Endodermal cell (in vitro differentiated cells): Measurements from ENCODE around the gene POM121L2. TPM values are rescaled to one million over a fixed set of nuclear protein-coding genes. Genes with fewer than 3 reads are reported as not detected.
A peak's percentile ranks its signal among the peaks of the same experiment; 100 is the strongest.

Experiments
- DNase-seq: peaks from one replicate; pipeline ENCODE4 v3.0.0-alpha.2; 2017
- H3K27ac ChIP-seq: 2 replicates; pipeline ENCODE4 v1.5.1; 2013; ENCODE audit warnings: mild to moderate bottlenecking, low read depth, low read length, moderate library complexity
- H3K27me3 ChIP-seq: 2 replicates; pipeline ENCODE4 v1.6.1; 2013; ENCODE audit warnings: mild to moderate bottlenecking, low read length, moderate library complexity; ENCODE audit not compliant: insufficient read depth, control insufficient read depth, poor library complexity, severe bottlenecking
- H3K36me3 ChIP-seq: 2 replicates; pipeline ENCODE4 v1.7.0; 2013; ENCODE audit warnings: mild to moderate bottlenecking, low read length, moderate library complexity; ENCODE audit not compliant: control insufficient read depth, insufficient read depth
- H3K4me1 ChIP-seq: one replicate; pipeline ENCODE4 v1.7.0; 2013; ENCODE audit warnings: low read length; ENCODE audit not compliant: control insufficient read depth, insufficient read depth
- H3K4me3 ChIP-seq: 2 replicates; pipeline ENCODE4 v1.5.1; 2013; ENCODE audit warnings: mild to moderate bottlenecking, low read length, moderate library complexity
- H3K9ac ChIP-seq: 2 replicates; pipeline ENCODE4 v1.6.1; 2013; ENCODE audit warnings: mild to moderate bottlenecking, low read length, moderate library complexity; ENCODE audit not compliant: poor library complexity, severe bottlenecking; ENCODE audit errors: extremely low read depth
- H3K9me3 ChIP-seq: 2 replicates; pipeline ENCODE4 v1.6.1; 2013; ENCODE audit warnings: mild to moderate bottlenecking, low read length, moderate library complexity; ENCODE audit not compliant: control insufficient read depth
- H3K27ac Mint-ChIP-seq: 2 replicates; pipeline ENCODE4 v1.8.0; 2020; ENCODE audit warnings: mixed read lengths
- H3K27me3 Mint-ChIP-seq: 2 replicates; pipeline ENCODE4 v1.8.0; 2021; ENCODE audit warnings: mild to moderate bottlenecking, mixed read lengths; ENCODE audit not compliant: insufficient read depth
- H3K36me3 Mint-ChIP-seq: 2 replicates; pipeline ENCODE4 v1.8.0; 2020; ENCODE audit warnings: low read depth, mixed read lengths
- H3K4me1 Mint-ChIP-seq: 2 replicates; pipeline ENCODE4 v1.8.0; 2020; ENCODE audit warnings: mixed read lengths
- H3K4me3 Mint-ChIP-seq: 2 replicates; pipeline ENCODE4 v1.8.0; 2020; ENCODE audit warnings: mild to moderate bottlenecking, moderate library complexity, mixed read lengths
- H3K9me3 Mint-ChIP-seq: 2 replicates; pipeline ENCODE4 v1.8.0; 2020; ENCODE audit warnings: mild to moderate bottlenecking, mixed read lengths
- WGBS, 2 experiments: methylation state at CpG; one replicate each; pipeline versions ENCODE4 v1.1.5 to v1.1.7; 2013; ENCODE audit warnings: missing lambda C conversion rate in 2 of 2, mixed read lengths in 1 of 2; ENCODE audit not compliant: insufficient coverage in 1 of 2, insufficient read length in 1 of 2; 5-methylcytosine and 5-hydroxymethylcytosine counted together
- total RNA-seq, 2 donors: library from RNA; stranded (reverse); fragmentation: NEBNext Ultra II Directional in 1 of 2; extraction: Animal tissue kit (Norgen Biotek cat#: 25700) in 1 of 2; gene quantifications; 2 replicates in 1 of 2; 3 replicates in 1 of 2; pipeline ENCODE4 v1.2.1, GENCODE V29; 2021
- TF ChIP-seq, protein P1 (sequence below): fragments of 200-600 bp; sonication (generic); conservative IDR thresholded peaks from 2 replicates; pipeline ENCODE4 v1.5.0; 2021; ENCODE audit warnings: antibody characterized with exemption, mild to moderate bottlenecking

Gene POM121L2
- total RNA-seq, 2 donors from 2014 or later: 0.20 TPM; not detected in 1

DNA sequence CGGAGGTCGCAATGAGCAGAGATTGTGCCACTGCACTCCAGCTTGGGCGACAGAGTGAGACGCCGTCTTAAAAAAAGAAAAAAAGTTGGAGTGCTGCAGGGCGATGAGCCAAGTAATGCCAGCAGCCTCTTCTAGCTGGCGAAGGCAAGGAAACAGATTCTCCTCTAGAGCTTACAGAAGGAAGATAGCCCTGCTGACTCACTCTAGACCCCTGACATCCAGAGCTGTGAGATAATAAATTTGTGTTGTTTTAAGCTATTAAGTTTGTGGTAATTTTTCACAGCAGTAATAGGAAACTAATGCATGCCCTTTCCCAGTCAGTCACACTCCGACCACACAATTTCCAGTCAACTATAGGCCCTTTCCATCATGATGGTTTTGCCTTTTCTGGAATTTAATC is 48.2 kb downstream of the POM121L2 start:
- no peaks in the 10 kb centered on the region for H3K36me3 Mint-ChIP-seq
- H3K9me3 Mint-ChIP-seq: no peaks in the 10 kb centered on the region
- peaks cover 76% of the 10 kb centered on the region for H3K27me3 Mint-ChIP-seq
- Histone ChIP-seq H3K27me3 (peaks cover 54% of the 10 kb centered on the region), H3K27ac (no peak overlapping the region), H3K4me1 (no peaks in the 10 kb centered on the region), H3K4me3 (no peak overlapping the region), H3K9me3 (no peaks in the 10 kb centered on the region), H3K9ac (no peak overlapping the region), H3K36me3 (no peaks in the 10 kb centered on the region)
- H3K4me1 Mint-ChIP-seq: no peaks in the 10 kb centered on the region
- WGBS, 2 experiments: 89 to 92% methylated on average over 7 to 8 of the region's 8 CpGs
- H3K4me3 Mint-ChIP-seq: no peak overlapping the region
- H3K27ac Mint-ChIP-seq: no peak overlapping the region
- DNase-seq: no peak
- TF ChIP-seq, protein P1, sequence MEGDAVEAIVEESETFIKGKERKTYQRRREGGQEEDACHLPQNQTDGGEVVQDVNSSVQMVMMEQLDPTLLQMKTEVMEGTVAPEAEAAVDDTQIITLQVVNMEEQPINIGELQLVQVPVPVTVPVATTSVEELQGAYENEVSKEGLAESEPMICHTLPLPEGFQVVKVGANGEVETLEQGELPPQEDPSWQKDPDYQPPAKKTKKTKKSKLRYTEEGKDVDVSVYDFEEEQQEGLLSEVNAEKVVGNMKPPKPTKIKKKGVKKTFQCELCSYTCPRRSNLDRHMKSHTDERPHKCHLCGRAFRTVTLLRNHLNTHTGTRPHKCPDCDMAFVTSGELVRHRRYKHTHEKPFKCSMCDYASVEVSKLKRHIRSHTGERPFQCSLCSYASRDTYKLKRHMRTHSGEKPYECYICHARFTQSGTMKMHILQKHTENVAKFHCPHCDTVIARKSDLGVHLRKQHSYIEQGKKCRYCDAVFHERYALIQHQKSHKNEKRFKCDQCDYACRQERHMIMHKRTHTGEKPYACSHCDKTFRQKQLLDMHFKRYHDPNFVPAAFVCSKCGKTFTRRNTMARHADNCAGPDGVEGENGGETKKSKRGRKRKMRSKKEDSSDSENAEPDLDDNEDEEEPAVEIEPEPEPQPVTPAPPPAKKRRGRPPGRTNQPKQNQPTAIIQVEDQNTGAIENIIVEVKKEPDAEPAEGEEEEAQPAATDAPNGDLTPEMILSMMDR: no peak

DNA sequence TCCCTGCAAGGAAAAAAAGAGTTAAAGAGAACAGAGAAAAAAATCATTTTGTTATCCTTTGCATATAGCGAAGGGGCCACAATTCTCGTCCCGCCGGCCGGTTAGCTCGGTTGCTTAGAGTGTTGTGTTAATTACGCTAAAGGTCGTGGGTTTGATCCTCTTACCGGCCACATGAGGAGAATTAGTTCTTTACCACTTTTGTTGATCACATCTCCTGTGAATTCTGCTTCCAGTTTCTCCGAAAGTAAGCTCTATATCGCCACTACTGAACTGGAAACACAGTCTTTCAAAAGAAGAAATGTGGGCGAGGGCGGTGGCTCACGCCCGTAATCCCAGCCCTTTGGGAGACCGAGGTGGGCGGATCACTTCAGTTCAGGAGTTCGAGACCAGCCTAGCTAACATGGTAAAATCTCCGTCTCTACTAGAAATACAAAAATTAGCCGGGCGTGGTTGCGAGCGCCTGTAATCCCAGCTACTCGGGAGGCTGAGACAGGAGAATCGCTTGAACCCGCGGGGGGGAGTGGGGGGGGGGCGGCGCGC is 51.2 kb downstream of the POM121L2 start:
- Histone ChIP-seq H3K27ac (no peak overlapping the region), H3K4me3 (peak overlapping the region; percentile 72), H3K4me1 (no peaks in the 10 kb centered on the region), H3K27me3 (peaks cover 28% of the 10 kb centered on the region), H3K9ac (no peak overlapping the region), H3K36me3 (no peaks in the 10 kb centered on the region), H3K9me3 (no peaks in the 10 kb centered on the region)
- Mint-ChIP-seq H3K27ac (peak overlapping the region; percentile 89), H3K36me3 (peaks cover 2% of the 10 kb centered on the region), H3K27me3 (peaks cover 52% of the 10 kb centered on the region), H3K4me1 (no peaks in the 10 kb centered on the region), H3K9me3 (no peaks in the 10 kb centered on the region), H3K4me3 (peak overlapping the region; percentile 70)
- peak; percentile 66 for DNase-seq
- WGBS, 2 experiments: 9 to 26% methylated on average over 6 to 29 of the region's 30 CpGs
- TF ChIP-seq, protein P1: no peak

DNA sequence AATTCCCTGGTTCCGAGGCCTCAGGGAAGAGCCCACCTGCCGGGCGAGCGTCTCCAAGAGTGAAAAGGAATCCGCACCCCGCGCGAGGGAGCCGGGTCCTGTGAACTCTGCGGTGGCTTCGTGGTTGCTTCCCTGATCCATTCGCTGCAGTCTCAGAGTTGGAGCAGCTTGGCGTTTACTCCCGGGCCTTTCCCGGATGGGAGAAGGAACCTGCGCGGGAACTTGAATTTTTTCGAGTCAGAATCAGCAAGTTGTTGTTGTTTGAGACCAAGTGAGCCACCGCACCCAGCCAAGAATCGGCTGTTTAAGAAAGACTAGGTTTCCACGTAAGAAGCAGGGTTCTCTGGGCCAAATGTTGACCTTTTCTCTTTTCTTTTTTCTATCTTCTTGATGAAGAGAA is 51.7 kb downstream of the POM121L2 start:
- no peaks in the 10 kb centered on the region for H3K9me3 ChIP-seq
- no peak overlapping the region for H3K9ac ChIP-seq
- Mint-ChIP-seq H3K27ac (peak overlapping the region; percentile 89), H3K36me3 (peaks cover 6% of the 10 kb centered on the region), H3K27me3 (peaks cover 46% of the 10 kb centered on the region), H3K4me1 (no peaks in the 10 kb centered on the region), H3K9me3 (no peaks in the 10 kb centered on the region), H3K4me3 (peak overlapping the region; percentile 70)
- 18 to 20% methylated on average over 12 to 21 of the region's 21 CpGs for WGBS, 2 experiments
- peak overlapping the region; percentile 72 for H3K4me3 ChIP-seq
- DNase-seq: peak; percentile 74
- H3K27ac ChIP-seq: no peak overlapping the region
- H3K27me3 ChIP-seq: peaks cover 28% of the 10 kb centered on the region
- H3K4me1 ChIP-seq: no peaks in the 10 kb centered on the region
- TF ChIP-seq, protein P1: no peak
- no peaks in the 10 kb centered on the region for H3K36me3 ChIP-seq

Other genes with a start within 250 kb of the POM121L2 start
- gene PRSS16, start 64.6 kb downstream of the POM121L2 start, total RNA-seq: 10 to 100 TPM; 12.5 to 14.1 TPM
- 1 to 10 TPM; 8.6 to 9.2 TPM for gene ZNF391, start 76.5 kb upstream of the POM121L2 start, total RNA-seq
- 10 to 100 TPM in 1 of 2 donors, 1 to 10 TPM in 1; 9.2 to 16.5 TPM for gene ZNF184, start 160.8 kb upstream of the POM121L2 start, total RNA-seq